WTC11 (cell line): ENCODE measurements around the gene TMEM120A. TPM values are rescaled to one million over a fixed set of nuclear protein-coding genes. Genes with fewer than 3 reads are reported as not detected.

ENCODE experiments used
- ATAC-seq: fragments of 200-7000 bp; cut with Tn5 transposase; 2 replicates; pipeline ENCODE4 v1.10.0; 2021; ENCODE audit warnings: mild to moderate bottlenecking, moderate library complexity
- CTCF ChIA-PET: fragments of 300-600 bp; sonication (Branson Sonifier 250); formaldehyde crosslinking; loops from one replicate; lab custom pipeline; 2021; ENCODE audit warnings: antibody characterized with exemption; lab: Charles Lee
- POLR2A ChIA-PET: fragments of 350-600 bp; sonication (Branson Sonifier 250); formaldehyde crosslinking; loops from one replicate; lab custom pipeline; 2021; ENCODE audit warnings: antibody characterized with exemption; lab: Charles Lee
- DNase-seq: peaks from one replicate; pipeline ENCODE4 v3.0.0; 2021; ENCODE audit warnings: low spot score
- H3K27ac Mint-ChIP-seq: 2 replicates; pipeline ENCODE4 v1.8.0; 2021; ENCODE audit warnings: mixed read lengths
- H3K27me3 Mint-ChIP-seq: 2 replicates; pipeline ENCODE4 v1.8.0; 2021; ENCODE audit warnings: low read depth, mild to moderate bottlenecking, moderate library complexity, mixed read lengths
- H3K36me3 Mint-ChIP-seq: 2 replicates; pipeline ENCODE4 v1.8.0; 2021; ENCODE audit warnings: mixed read lengths
- H3K4me1 Mint-ChIP-seq: 2 replicates; pipeline ENCODE4 v1.8.0; 2022; ENCODE audit warnings: mixed read lengths
- H3K4me3 Mint-ChIP-seq: 2 replicates; pipeline ENCODE4 v1.8.0; 2021; ENCODE audit warnings: mild to moderate bottlenecking, moderate library complexity, mixed read lengths
- H3K9me3 Mint-ChIP-seq: 2 replicates; pipeline ENCODE4 v1.8.0; 2021; ENCODE audit warnings: mixed read lengths
- ELF4 ChIP-seq: sonication (generic); formaldehyde crosslinking; IDR thresholded peaks from 2 replicates; pipeline ENCODE4 v1.8.1; 2022; ENCODE audit warnings: low read depth, mild to moderate bottlenecking, moderate library complexity, missing genetic modification reagents
- ESRRA ChIP-seq: sonication (generic); formaldehyde crosslinking; IDR thresholded peaks from 2 replicates; pipeline ENCODE4 v1.8.1; 2022; ENCODE audit warnings: mild to moderate bottlenecking, missing genetic modification reagents, borderline replicate concordance
- IRF2 ChIP-seq: sonication (generic); formaldehyde crosslinking; IDR thresholded peaks from 2 replicates; pipeline ENCODE4 v1.8.0; 2022; ENCODE audit warnings: low read depth, missing genetic modification reagents, borderline replicate concordance
- MYBL2 ChIP-seq: sonication (generic); formaldehyde crosslinking; IDR thresholded peaks from 2 replicates; pipeline ENCODE4 v1.8.1; 2023; ENCODE audit warnings: mild to moderate bottlenecking, moderate library complexity, missing genetic modification reagents
- RELA ChIP-seq: sonication (generic); formaldehyde crosslinking; IDR thresholded peaks from 2 replicates; pipeline ENCODE4 v1.8.1; 2022; ENCODE audit warnings: missing genetic modification reagents, mild to moderate bottlenecking, borderline replicate concordance
- SMAD4 ChIP-seq: sonication (generic); formaldehyde crosslinking; IDR thresholded peaks from 2 replicates; pipeline ENCODE4 v1.8.0; 2022; ENCODE audit warnings: mild to moderate bottlenecking, missing genetic modification reagents
- TEAD4 ChIP-seq: sonication (generic); formaldehyde crosslinking; IDR thresholded peaks from 2 replicates; pipeline ENCODE4 v1.8.0; 2022; ENCODE audit warnings: mild to moderate bottlenecking, missing genetic modification reagents
- TP53 ChIP-seq: sonication (generic); formaldehyde crosslinking; IDR thresholded peaks from 2 replicates; pipeline ENCODE4 v1.8.1; 2023; ENCODE audit warnings: mild to moderate bottlenecking, missing genetic modification reagents
- ZBTB21 ChIP-seq: sonication (generic); formaldehyde crosslinking; IDR thresholded peaks from 2 replicates; pipeline ENCODE4 v1.8.1; 2023; ENCODE audit warnings: mild to moderate bottlenecking, missing genetic modification reagents, borderline replicate concordance
- ZNF423 ChIP-seq: fragments of 250-450 bp; sonication (Bioruptor Pico); IDR thresholded peaks from 2 replicates; pipeline ENCODE4 v2.1.2; 2022; ENCODE audit warnings: mild to moderate bottlenecking, moderate library complexity
- total RNA-seq: library from RNA; stranded (reverse); gene quantifications from 3 replicates; pipeline ENCODE4 v1.2.3, GENCODE V29; 2021
- TF ChIP-seq, protein P1 (sequence below): fragments of 250-450 bp; sonication (Bioruptor Pico); IDR thresholded peaks from 2 replicates; pipeline ENCODE4 v1.9.0; 2021; ENCODE audit warnings: mild to moderate bottlenecking
- TF ChIP-seq, protein P2 (sequence below): sonication (generic); formaldehyde crosslinking; IDR thresholded peaks from 2 replicates; pipeline ENCODE4 v1.8.1; 2023; ENCODE audit warnings: mild to moderate bottlenecking, missing genetic modification reagents, moderate library complexity
- TF ChIP-seq, protein P3 (sequence below): sonication (generic); formaldehyde crosslinking; IDR thresholded peaks from 2 replicates; pipeline ENCODE4 v1.8.0; 2022; ENCODE audit warnings: mild to moderate bottlenecking, missing genetic modification reagents
- TF ChIP-seq, protein P4 (sequence below): sonication (generic); formaldehyde crosslinking; IDR thresholded peaks from 2 replicates; pipeline ENCODE4 v1.8.1; 2022; ENCODE audit warnings: missing genetic modification reagents, borderline replicate concordance
- TF ChIP-seq, protein P5 (sequence below): sonication (generic); formaldehyde crosslinking; conservative IDR thresholded peaks from 2 replicates; pipeline ENCODE4 v1.8.1; 2023; ENCODE audit warnings: mild to moderate bottlenecking, low read depth, missing genetic modification reagents, moderate library complexity
- TF ChIP-seq, protein P6 (sequence below): sonication (generic); formaldehyde crosslinking; IDR thresholded peaks from 2 replicates; pipeline ENCODE4 v1.8.0; 2023; ENCODE audit warnings: mild to moderate bottlenecking, missing genetic modification reagents
- TF ChIP-seq, protein P7 (sequence below): sonication (generic); formaldehyde crosslinking; conservative IDR thresholded peaks from 2 replicates; pipeline ENCODE4 v1.8.1; 2022; ENCODE audit warnings: mild to moderate bottlenecking, missing genetic modification reagents
- TF ChIP-seq, protein P8 (sequence below): fragments of 200-600 bp; IDR thresholded peaks from 2 replicates; pipeline ENCODE4 v1.8.0; 2022; ENCODE audit warnings: antibody characterized with exemption

The TMEM120A gene
- total RNA-seq, 1 experiment from 2014 or later, result 21.9 TPM

DNA sequence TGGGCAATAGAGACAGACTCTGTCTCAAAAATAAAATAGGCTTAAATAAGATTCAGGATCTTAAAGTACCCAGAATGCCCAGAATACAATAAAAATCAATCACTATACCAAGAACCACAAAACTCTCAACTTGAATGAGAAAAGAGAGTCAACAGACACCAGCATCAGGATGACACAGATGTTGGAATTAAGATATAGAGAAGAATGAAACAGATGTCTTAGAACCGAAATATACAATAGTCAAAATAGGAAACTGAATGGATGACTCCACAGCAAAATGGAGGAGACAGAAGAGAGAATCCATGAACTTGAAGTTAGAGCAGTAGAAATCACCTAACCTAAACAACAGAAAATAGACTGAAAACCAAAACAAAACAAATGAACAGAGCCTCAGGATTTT is 49.9 kb downstream of the TMEM120A start (continued):
- TF ChIP-seq, protein P1, sequence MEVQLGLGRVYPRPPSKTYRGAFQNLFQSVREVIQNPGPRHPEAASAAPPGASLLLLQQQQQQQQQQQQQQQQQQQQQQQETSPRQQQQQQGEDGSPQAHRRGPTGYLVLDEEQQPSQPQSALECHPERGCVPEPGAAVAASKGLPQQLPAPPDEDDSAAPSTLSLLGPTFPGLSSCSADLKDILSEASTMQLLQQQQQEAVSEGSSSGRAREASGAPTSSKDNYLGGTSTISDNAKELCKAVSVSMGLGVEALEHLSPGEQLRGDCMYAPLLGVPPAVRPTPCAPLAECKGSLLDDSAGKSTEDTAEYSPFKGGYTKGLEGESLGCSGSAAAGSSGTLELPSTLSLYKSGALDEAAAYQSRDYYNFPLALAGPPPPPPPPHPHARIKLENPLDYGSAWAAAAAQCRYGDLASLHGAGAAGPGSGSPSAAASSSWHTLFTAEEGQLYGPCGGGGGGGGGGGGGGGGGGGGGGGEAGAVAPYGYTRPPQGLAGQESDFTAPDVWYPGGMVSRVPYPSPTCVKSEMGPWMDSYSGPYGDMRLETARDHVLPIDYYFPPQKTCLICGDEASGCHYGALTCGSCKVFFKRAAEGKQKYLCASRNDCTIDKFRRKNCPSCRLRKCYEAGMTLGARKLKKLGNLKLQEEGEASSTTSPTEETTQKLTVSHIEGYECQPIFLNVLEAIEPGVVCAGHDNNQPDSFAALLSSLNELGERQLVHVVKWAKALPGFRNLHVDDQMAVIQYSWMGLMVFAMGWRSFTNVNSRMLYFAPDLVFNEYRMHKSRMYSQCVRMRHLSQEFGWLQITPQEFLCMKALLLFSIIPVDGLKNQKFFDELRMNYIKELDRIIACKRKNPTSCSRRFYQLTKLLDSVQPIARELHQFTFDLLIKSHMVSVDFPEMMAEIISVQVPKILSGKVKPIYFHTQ (CRISPR knock-in tag), result no peak
- TF ChIP-seq SMAD4 (no peak), ZBTB21 (CRISPR knock-in tag) (no peak)

DNA sequence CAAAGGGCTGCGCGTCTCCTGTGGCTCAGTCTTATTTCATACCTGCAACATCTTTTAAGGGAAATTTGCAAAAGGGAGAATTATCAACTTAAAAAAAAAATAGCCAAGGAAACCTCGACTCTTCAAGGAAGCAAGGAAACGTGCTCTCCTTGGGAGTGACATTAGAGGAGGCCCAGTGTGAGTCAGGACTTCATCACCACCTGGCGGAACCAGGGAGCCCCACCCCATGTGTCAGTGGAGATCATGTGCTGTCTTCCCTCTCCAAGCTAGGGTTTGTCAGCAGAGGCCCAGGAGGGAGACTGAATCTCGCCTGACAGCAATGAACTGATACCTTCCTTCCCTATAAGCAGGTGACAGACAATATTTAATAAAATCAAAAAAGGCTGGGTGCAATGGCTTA is 50.5 kb downstream of the TMEM120A start:
- Mint-ChIP-seq H3K27me3 (no peaks in the 10 kb centered on the region), H3K27ac (no peak overlapping the region), H3K9me3 (no peaks in the 10 kb centered on the region), H3K36me3 (peaks cover 8% of the 10 kb centered on the region; the same call in 1 of the 2 replicates), H3K4me1 (no peaks in the 10 kb centered on the region)
- ChIA-PET POLR2A (no interaction called here), CTCF (no interaction called here)
- ATAC-seq (no peak), DNase-seq (no peak)
- TF ChIP-seq ELF4 (no peak), ZBTB21 (CRISPR knock-in tag) (no peak), RELA (no peak), ZNF423 (CRISPR knock-in tag) (no peak), ESRRA (CRISPR knock-in tag) (no peak), TP53 (no peak), MYBL2 (CRISPR knock-in tag) (no peak), IRF2 (CRISPR knock-in tag) (no peak), TEAD4 (CRISPR knock-in tag) (no peak)
- TF ChIP-seq, protein P2, sequence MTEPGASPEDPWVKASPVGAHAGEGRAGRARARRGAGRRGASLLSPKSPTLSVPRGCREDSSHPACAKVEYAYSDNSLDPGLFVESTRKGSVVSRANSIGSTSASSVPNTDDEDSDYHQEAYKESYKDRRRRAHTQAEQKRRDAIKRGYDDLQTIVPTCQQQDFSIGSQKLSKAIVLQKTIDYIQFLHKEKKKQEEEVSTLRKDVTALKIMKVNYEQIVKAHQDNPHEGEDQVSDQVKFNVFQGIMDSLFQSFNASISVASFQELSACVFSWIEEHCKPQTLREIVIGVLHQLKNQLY, result no peak
- TF ChIP-seq, protein P3, sequence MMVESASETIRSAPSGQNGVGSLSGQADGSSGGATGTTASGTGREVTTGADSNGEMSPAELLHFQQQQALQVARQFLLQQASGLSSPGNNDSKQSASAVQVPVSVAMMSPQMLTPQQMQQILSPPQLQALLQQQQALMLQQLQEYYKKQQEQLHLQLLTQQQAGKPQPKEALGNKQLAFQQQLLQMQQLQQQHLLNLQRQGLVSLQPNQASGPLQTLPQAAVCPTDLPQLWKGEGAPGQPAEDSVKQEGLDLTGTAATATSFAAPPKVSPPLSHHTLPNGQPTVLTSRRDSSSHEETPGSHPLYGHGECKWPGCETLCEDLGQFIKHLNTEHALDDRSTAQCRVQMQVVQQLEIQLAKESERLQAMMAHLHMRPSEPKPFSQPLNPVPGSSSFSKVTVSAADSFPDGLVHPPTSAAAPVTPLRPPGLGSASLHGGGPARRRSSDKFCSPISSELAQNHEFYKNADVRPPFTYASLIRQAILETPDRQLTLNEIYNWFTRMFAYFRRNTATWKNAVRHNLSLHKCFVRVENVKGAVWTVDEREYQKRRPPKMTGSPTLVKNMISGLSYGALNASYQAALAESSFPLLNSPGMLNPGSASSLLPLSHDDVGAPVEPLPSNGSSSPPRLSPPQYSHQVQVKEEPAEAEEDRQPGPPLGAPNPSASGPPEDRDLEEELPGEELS (CRISPR knock-in tag), result no peak
- TF ChIP-seq, protein P4, sequence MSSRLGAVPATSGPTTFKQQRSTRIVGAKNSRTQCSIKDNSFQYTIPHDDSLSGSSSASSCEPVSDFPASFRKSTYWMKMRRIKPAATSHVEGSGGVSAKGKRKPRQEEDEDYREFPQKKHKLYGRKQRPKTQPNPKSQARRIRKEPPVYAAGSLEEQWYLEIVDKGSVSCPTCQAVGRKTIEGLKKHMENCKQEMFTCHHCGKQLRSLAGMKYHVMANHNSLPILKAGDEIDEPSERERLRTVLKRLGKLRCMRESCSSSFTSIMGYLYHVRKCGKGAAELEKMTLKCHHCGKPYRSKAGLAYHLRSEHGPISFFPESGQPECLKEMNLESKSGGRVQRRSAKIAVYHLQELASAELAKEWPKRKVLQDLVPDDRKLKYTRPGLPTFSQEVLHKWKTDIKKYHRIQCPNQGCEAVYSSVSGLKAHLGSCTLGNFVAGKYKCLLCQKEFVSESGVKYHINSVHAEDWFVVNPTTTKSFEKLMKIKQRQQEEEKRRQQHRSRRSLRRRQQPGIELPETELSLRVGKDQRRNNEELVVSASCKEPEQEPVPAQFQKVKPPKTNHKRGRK (CRISPR knock-in tag), result no peak
- TF ChIP-seq, protein P5, sequence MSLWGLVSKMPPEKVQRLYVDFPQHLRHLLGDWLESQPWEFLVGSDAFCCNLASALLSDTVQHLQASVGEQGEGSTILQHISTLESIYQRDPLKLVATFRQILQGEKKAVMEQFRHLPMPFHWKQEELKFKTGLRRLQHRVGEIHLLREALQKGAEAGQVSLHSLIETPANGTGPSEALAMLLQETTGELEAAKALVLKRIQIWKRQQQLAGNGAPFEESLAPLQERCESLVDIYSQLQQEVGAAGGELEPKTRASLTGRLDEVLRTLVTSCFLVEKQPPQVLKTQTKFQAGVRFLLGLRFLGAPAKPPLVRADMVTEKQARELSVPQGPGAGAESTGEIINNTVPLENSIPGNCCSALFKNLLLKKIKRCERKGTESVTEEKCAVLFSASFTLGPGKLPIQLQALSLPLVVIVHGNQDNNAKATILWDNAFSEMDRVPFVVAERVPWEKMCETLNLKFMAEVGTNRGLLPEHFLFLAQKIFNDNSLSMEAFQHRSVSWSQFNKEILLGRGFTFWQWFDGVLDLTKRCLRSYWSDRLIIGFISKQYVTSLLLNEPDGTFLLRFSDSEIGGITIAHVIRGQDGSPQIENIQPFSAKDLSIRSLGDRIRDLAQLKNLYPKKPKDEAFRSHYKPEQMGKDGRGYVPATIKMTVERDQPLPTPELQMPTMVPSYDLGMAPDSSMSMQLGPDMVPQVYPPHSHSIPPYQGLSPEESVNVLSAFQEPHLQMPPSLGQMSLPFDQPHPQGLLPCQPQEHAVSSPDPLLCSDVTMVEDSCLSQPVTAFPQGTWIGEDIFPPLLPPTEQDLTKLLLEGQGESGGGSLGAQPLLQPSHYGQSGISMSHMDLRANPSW (CRISPR knock-in tag), result no peak
- TF ChIP-seq, protein P6, sequence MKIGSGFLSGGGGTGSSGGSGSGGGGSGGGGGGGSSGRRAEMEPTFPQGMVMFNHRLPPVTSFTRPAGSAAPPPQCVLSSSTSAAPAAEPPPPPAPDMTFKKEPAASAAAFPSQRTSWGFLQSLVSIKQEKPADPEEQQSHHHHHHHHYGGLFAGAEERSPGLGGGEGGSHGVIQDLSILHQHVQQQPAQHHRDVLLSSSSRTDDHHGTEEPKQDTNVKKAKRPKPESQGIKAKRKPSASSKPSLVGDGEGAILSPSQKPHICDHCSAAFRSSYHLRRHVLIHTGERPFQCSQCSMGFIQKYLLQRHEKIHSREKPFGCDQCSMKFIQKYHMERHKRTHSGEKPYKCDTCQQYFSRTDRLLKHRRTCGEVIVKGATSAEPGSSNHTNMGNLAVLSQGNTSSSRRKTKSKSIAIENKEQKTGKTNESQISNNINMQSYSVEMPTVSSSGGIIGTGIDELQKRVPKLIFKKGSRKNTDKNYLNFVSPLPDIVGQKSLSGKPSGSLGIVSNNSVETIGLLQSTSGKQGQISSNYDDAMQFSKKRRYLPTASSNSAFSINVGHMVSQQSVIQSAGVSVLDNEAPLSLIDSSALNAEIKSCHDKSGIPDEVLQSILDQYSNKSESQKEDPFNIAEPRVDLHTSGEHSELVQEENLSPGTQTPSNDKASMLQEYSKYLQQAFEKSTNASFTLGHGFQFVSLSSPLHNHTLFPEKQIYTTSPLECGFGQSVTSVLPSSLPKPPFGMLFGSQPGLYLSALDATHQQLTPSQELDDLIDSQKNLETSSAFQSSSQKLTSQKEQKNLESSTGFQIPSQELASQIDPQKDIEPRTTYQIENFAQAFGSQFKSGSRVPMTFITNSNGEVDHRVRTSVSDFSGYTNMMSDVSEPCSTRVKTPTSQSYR (CRISPR knock-in tag), result no peak
- TF ChIP-seq, protein P7, sequence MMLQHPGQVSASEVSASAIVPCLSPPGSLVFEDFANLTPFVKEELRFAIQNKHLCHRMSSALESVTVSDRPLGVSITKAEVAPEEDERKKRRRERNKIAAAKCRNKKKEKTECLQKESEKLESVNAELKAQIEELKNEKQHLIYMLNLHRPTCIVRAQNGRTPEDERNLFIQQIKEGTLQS (CRISPR knock-in tag), result no peak
- TF ChIP-seq, protein P8, sequence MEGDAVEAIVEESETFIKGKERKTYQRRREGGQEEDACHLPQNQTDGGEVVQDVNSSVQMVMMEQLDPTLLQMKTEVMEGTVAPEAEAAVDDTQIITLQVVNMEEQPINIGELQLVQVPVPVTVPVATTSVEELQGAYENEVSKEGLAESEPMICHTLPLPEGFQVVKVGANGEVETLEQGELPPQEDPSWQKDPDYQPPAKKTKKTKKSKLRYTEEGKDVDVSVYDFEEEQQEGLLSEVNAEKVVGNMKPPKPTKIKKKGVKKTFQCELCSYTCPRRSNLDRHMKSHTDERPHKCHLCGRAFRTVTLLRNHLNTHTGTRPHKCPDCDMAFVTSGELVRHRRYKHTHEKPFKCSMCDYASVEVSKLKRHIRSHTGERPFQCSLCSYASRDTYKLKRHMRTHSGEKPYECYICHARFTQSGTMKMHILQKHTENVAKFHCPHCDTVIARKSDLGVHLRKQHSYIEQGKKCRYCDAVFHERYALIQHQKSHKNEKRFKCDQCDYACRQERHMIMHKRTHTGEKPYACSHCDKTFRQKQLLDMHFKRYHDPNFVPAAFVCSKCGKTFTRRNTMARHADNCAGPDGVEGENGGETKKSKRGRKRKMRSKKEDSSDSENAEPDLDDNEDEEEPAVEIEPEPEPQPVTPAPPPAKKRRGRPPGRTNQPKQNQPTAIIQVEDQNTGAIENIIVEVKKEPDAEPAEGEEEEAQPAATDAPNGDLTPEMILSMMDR, result no peak
- TF ChIP-seq, all 79 proteins: peak for 0
- no peak overlapping the region for H3K4me3 Mint-ChIP-seq
